HG03575 (cell line): ENCODE measurements around the gene CARMIL3.
A peak's percentile ranks its signal among the peaks of the same experiment; 100 is the strongest.

Experiments used
- ATAC-seq: cut with Tn5 transposase; IDR thresholded peaks from one replicate; pipeline ENCODE4 v1.9.1; 2021; ENCODE audit not compliant: unreplicated experiment, insufficient number of reproducible peaks, low FRiP score; ENCODE audit errors: extremely low read depth

The CARMIL3 gene

DNA sequence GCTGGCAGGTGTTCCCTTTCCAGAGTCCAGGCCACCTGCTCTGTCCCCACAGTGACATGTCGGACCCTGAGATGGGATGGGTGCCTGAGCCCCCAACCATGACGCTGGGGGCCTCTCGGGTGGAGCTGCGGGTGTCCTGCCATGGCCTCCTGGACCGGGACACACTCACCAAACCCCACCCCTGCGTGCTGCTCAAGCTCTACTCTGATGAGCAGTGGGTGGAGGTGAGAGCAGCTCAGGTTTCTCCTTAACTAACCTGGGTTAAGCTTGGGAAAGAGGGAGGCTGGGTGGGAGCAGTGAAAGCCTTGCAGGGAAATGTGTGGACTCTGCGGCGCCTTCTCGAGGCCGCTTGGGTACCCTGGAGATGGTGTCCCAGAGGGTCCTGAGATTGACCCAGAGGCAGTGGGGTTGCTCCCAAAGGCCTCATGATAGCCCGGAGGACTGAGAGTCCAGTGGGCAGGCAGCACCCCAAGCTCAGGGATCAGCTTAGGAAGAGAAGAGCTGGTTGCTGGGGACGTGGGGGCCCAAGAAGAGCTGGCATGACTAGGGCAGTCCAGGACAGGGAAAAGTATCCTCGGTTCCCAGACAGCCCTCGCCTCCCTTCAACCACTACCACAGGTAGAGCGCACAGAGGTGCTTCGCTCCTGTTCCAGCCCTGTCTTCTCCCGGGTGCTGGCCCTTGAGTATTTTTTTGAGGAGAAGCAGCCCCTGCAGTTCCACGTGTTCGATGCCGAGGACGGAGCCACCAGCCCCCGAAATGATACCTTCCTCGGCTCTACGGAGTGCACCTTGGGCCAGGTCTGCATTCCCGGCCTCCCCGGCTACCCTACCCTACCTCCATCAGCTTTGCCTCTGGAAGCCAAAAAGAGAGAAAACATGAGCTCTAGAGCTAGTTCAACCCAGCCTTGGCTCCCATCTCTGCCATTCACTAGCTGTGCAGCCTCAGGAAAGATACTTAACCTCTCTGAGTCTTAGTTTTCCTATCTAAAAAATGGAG is 21.4 kb downstream of the CARMIL3 start:
- no peak for ATAC-seq

DNA sequence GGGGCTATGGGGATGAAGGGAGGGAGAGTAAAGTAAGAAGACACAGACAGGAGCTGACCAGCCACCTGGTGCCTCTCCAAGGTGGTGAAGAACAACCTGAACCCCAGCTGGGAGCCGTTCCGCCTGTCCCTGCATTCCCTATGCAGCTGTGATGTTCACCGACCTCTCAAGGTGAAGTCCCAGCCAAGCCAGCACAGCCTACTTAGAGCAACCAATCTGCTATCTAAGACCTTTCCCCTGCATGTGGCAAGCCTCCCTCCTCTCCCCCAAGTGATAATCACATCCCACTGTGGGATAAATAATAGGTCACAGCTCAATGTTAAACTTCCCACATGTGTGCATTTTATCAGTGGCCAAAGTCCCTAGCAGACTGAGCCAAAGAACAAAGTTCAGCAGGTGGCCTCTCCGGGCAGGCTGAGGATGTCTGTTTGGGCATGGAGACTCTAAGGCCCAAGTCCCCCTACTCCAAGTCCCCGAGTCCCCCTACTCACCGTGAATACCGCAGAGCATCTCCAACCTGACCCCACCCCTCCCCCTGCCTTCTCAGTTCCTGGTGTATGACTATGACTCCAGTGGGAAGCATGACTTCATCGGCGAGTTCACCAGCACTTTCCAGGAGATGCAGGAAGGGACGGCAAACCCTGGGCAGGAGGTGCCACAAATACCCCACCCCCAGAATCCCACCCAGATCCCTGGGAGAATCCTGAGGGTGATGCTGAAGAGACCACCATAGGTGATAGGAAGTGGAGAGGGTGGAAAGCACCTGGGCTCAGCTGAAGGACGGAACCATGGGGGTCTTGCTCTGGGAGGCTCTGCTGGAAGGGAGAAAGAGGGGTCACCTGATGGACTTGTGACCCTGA is 23.0 kb downstream of the CARMIL3 start:
- ATAC-seq: no peak

DNA sequence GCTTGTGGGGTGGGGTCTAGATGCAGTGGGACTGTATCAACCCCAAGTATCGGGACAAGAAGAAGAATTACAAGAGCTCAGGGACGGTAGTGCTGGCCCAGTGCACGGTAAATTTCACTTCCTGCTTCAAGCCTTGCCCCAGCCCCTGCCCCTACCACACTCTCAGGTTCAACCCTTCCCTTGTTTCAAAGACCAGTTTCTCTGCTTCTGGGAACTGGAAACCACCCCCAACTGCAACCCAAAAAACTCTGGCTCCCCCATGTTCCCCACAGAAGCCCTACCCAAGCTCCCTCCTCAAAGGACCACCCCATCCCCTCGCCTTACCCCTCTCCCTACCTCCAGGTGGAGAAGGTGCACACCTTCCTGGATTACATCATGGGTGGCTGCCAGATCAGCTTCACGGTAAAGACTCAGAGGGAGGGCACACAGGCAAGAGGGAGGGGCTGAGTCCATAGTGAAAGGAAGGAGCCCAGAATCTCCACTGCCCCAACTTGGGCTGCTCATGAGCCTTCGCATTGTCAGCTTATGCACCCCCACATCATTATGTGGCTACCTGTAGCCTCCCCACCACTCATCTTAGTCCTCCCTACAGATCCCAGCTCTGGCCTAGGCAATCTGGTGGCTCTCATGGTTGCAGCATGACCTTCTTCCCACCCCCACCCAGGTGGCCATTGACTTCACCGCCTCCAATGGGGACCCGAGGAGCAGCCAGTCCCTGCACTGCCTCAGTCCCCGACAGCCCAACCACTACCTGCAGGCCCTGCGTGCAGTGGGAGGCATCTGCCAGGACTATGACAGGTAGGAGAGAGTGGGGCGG is 23.9 kb downstream of the CARMIL3 start:
- no peak for ATAC-seq

DNA sequence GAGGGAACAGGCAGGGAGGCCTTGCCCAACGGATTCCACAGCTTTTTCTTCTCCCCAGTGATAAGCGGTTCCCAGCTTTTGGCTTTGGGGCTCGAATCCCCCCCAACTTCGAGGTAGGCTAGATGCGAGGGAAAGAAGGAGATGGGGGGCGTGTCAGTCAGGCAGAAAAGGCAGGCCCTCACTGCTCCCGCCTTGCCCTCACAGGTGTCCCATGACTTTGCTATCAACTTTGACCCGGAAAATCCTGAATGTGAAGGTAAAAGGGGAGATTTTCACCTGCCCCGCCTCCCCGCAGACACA is 24.4 kb downstream of the CARMIL3 start:
- ATAC-seq: no peak

DNA sequence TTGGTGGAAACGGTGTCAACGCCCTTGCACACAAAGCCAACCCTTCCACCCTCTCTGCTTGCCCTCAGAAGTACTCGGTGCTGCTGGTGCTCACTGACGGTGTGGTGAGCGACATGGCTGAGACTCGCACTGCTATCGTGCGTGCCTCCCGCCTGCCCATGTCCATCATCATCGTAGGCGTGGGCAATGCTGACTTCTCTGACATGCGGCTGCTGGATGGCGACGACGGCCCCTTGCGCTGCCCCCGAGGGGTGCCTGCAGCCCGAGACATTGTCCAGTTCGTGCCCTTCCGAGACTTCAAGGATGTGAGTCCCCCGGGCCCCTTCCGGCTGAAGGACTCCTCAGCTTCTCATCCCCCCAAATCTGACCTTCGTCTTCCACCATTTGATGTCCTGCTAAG is 25.3 kb downstream of the CARMIL3 start:
- no peak for ATAC-seq

DNA sequence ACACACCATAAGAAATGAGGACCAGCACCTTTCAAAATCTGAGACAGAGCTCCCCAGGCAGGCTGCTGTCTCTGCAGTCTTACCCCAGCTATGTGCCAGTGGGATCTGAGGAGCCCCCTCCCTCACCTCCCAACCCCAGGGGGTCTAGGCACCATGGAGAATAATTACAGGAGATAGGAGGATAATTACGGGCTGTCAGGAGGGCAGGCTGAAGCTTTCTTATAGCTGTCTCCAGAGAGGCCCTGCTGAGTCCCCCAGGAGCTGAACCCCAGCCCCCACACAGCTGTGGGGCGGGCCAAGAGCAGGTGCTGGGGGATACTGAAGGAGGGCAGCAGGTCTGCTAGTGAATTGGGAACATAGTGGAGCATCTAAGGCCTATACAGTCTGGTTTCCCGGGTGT is 26.3 kb downstream of the CARMIL3 start:
- no peak for ATAC-seq

DNA sequence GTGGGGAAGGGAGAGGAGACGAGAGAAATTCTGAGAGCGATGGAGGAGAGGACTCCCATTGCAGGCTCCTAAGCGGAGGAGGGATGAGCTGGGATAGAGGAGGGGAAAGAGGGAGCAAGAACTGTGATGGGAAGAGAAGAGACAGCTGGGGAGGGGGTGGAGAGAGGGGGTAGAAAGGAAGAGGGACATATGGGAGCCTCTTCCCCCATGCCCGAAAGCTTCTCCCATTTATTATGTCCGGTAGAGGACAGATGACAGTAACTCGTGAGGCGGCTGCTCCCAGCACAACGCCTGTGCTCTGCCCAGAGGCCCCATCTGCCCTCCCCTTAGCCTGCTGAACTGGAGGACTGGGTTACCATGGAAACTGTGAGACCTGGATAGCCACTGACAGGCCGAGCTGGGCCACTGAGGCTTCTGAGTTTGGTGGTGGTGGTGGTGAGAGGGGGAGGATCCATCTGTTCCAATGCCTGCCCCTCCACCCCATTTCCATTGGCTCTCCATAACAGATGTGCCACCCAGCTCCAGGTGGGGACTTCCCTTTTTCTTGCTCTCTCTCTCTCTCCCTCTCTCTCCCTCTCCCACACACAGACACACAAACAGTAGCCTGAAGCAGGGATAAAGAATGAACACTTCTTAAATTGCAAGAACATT is 27.8 kb downstream of the CARMIL3 start:
- ATAC-seq: no peak

DNA sequence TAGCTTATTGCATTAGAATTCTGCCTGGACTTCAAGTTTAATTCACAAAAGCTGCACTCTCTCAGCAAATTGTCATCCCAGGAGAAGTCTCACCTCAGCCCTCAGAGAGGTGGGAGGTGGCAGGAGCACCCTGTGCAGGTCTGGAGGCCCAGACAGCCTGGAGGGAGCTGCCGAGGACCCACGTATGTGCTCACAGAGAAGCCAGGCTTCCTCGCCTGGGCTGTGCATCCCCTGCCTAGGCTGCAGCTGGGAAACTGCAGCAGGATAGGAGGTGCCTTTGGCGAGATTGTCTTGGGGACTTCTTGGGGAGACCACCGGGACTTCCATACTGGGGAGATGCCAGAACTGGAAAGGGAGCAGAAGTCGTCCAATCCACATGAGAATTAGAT is 28.3 kb downstream of the CARMIL3 start:
- no peak for ATAC-seq

DNA sequence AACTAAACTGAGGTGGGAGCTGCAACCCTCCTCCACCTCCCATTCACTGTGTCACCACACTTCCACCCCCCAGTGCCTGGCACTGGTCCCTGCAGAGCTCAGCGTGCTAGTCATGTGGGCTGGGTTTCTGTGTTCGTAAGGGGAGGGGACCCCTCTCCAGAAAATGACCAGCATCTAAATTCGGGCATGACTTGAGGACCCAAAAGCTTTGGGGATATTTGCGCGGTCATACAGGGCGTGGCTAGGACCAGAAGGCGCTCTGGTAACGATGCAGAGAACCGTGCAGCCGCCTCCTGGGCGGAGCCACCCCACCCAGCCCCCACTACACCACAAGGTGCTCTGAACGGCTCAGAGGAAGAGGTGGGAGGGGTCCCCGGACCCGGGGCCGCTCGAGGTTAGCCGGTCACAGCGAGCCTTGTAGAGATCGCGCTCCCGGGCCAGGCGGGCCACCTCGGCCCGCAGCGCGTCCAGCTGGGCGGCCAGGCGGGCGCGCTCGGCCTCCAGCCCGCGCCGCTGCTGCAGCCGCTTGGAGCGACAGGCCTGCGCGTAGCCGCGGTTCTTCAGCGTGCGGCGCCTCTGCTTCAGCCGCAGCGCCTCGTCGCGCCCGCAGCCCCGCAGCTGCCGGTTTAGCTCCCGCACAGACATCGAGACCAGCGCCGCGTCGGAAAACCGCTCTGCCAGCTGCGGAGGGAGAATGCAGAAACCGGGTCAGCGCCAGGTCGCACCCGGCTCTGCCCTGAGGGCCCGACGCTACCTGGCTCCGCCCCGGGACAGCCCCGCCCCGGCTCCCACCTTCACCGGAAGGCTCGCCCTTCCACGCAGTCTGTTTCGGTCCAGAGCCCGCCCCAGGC is 29.3 kb downstream of the CARMIL3 start:
- ATAC-seq: peak; percentile 51

DNA sequence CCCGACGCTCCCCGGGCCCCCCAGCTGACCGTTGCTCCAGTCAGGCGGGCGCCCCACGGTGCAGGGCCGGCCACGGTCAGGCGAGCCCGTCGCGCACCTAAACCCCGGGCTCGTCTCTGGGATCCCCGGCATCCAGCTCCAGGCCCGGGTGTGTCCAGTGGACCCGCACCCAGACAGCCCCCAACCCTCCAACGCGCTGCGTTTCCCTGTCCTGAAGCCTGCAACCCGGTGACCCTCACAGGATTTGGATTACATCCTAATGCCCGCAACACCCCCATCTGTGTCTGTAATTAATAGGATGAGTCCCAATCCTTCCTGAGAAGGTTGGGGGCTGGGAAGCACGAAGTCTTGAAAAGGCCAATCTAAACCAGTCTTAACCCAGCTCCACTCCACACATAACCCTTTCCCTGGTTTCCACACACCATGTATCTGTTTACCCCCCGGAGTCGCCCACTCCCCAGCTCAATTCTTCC is 30.0 kb downstream of the CARMIL3 start:
- no peak for ATAC-seq

DNA sequence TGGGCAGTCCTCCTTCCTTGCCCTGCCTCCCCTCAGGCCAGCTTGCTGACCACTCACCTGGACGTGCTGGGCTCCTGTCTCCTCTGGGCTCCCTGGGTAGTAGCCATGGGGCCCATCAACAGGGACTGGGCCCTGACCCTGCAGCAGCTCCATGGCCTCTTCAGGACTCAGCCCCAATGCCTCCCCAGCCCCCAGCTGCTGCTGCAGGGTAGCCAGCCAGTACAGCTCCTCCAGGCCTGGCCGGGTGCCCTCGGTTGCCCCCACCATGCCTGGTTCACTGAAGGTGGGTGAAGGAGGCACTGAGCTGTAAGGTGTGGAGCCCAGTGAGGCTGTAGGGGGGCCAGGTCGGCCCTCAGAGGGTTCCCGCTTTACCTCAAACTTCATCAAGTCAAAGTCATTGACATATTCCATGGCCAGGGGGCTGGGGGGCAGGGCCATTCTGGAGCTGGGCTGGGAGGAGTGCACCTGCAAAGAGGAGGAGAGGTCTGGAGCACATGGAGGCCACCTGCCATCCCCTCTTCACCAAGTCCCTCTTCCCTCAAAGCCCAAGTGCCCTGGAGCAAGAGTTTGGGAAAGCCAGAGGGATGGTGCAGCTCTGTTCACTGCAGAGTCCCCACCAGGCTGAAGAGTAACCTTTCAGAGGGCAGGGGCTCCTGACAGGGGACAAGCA is 30.7 kb downstream of the CARMIL3 start:
- ATAC-seq: no peak

DNA sequence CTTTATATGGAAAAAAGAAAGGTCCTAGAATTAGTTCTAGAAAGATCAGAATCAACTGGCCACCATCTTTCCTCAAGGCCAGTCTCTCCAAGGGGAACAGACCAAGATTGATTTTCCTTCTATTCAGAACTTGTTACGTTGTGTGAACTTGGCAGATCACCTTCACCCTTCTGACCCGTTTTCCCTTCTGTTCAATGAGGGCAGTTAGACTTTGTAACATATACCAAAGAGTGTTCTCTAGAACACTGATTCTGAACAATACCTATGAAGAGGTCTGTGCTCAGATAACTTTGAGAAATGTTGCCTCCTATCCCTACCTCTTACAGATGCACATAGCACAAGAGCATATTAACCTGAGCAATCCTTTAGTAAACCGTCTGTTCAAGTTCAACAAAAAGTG is 31.7 kb downstream of the CARMIL3 start:
- no peak for ATAC-seq

DNA sequence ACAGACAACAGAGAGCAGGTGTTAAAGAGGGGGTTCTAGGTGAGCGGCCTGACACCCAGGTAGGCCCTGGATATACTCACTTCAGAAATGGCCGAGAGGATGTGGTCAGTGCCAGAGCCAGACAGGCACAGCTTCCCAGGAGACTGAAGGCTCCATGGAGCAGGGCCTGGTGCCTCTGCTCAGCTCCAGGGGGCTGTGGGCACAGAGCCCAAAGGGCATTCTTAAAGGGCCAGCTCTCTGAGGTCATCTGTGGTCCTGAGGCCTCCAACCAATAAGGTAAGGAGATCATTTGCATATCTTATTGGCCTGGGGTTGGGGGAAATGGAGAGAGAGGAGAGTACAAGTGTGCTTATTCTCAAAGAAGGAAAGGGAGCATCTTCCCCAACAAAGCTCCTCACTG is 32.6 kb downstream of the CARMIL3 start:
- no peak for ATAC-seq

DNA sequence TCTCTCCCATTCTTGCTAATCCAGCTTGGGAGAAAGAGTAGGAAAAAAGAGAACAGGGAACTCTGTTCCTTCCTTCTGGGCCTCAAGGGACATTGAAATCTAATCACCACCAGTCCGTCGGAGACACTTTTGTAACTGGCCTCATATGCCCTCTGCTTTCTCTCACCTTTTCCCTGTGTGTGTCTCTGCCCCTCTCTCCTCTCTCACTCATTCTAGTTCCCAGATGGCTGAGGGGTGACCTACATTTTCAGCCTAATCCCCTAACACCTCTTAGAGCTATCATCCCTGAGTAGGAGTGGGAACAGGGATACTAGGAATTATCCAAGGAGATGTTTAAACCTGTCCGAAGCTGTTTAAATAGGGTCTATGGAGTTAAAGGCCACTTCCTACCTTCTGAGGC is 33.4 kb downstream of the CARMIL3 start:
- ATAC-seq: no peak

DNA sequence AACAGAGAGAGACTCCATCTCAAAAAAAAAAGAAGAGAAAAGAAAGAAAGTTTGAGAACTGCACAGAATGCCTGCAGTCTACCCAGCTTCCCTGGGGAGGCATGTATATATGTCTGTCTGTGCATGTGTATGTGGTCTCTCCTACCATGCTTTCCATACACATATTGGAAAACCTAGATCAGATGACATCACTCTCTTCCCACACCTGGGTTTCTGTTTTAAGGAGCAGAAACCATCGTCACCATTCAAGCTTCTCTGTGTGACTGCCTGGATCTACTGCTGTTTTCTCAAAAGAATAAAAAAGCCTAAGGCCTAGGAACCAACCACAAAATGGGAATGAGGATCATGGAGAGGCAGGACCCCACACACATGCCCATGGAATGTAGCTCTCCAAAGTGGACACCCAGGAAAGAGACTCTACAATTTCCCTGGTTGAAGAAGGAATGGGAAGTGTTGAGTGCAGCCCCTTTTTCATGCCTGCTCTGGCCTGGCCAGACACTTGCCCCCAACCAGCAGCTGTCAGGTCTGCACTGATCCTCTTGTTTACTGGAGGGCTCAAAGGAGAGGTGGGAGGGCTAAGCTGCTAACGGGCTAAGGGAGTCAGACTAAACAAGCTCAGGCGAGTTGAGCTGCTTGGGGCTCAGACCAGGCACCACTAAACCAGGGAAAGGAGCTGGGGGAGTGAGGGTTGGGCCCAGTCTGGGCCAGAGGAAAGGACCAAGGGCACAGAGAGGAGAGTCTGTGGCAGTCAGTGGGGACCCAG is 34.6 kb downstream of the CARMIL3 start:
- ATAC-seq: no peak

DNA sequence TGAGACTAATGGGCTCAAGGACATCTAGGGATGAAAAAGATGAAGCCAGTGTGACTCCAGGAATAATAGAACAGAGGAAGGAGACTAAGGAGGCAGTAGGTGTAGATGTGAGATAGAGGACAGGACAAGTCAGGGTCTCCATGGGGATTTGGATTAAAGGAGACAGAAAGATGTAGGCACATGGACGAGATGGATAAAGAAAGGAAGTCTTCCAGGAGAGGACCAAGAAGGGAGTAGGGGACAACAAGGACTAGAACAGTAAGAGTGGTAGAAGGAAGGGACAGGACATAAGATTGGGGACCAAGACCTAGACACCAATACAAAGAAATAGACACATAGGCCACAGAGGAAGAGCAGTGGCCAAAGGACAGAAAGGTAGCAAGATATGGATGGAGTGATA is 35.2 kb downstream of the CARMIL3 start:
- no peak for ATAC-seq

DNA sequence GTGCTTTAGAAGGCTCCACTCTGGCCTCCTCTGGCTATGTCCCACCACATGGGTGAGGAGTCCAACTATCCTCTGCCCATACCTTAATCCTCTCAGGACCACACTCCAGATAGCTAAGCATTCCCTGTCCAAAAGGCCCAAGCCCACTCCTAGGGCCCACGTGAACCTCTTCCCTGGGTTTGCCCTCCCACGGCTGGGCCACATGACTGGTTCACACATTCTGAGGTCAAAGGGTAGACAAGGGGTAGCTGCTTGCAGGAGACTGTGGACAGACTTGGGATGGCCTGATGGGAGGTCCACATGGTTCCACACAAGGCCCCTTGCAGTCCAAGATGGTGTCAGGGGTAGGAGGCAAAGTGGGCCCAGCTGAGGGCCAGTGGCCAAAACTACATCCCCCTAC is 36.3 kb downstream of the CARMIL3 start:
- ATAC-seq: no peak
